GM12878 (cell line): ENCODE results near the gene ABCA4.

Experiments used
- BACH1 ChIP-seq: fragments of 450-650 bp; IDR thresholded peaks from 2 replicates; pipeline ENCODE4 v1.6.1; 2017; ENCODE audit warnings: mild to moderate bottlenecking, borderline replicate concordance
- HDAC2 ChIP-seq: fragments of 200-600 bp; sonication (generic); IDR thresholded peaks from 2 replicates; pipeline ENCODE4 v1.6.1; 2017
- RAD21 ChIP-seq: IDR thresholded peaks from 2 replicates; pipeline ENCODE4 v1.6.1; 2011; ENCODE audit warnings: mild to moderate bottlenecking, low read depth, low read length, moderate library complexity; ENCODE audit not compliant: insufficient read depth
- TF ChIP-seq, protein P1 (sequence below), 3 experiments: IDR thresholded peaks in 2 of 3; conservative IDR thresholded peaks in 1 of 3; 2 replicates each; pipeline ENCODE4 v1.5.1; 2011; ENCODE audit warnings: low read depth in 3 of 3, low read length in 3 of 3, mild to moderate bottlenecking in 3 of 3, control low read depth in 2 of 3, moderate library complexity in 2 of 3, inconsistent platforms in 1 of 3, mixed read lengths in 1 of 3; ENCODE audit not compliant: control insufficient read depth in 2 of 3, insufficient read depth in 1 of 3; ENCODE audit errors: extremely low read depth in 1 of 3

DNA sequence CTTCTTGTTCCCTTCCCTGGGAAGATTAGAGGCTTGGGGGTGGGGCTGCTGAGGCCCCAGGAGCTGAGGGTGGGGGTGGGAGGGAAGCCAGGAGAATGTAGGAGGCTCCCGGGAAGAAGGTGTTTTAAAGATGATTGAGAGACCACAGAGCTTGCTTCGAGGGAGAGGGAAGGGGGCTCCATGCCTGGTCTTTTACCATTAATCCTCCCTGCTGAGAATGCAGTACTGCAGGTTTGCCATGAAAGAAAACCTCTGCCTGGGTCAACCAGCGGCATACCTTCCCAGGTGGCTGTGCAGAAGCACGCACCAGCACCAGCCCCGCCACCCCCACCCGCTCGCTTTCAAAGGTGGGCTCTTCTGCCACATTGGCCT, 15.4 kb downstream of the ABCA4 start:
- TF ChIP-seq HDAC2 = no peak
- TF ChIP-seq, protein P1, sequence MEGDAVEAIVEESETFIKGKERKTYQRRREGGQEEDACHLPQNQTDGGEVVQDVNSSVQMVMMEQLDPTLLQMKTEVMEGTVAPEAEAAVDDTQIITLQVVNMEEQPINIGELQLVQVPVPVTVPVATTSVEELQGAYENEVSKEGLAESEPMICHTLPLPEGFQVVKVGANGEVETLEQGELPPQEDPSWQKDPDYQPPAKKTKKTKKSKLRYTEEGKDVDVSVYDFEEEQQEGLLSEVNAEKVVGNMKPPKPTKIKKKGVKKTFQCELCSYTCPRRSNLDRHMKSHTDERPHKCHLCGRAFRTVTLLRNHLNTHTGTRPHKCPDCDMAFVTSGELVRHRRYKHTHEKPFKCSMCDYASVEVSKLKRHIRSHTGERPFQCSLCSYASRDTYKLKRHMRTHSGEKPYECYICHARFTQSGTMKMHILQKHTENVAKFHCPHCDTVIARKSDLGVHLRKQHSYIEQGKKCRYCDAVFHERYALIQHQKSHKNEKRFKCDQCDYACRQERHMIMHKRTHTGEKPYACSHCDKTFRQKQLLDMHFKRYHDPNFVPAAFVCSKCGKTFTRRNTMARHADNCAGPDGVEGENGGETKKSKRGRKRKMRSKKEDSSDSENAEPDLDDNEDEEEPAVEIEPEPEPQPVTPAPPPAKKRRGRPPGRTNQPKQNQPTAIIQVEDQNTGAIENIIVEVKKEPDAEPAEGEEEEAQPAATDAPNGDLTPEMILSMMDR (IDR thresholded peaks at IDR 0.05 in 2 of 3, conservative IDR thresholded peaks at IDR 0.05 in 1 of 3; ENCODE audit: control insufficient read depth in 2 of 3, extremely low read depth in 1 of 3, insufficient read depth in 1 of 3, low read depth in 3 of 3, low read length in 3 of 3) = no peak
- TF ChIP-seq RAD21 = no peak
- TF ChIP-seq BACH1 = no peak
